Measurements from ENCODE around the gene TSHZ2. TPM values are rescaled to one million over a fixed set of nuclear protein-coding genes. Genes with fewer than 3 reads are reported as not detected.

The TSHZ2 gene
- total and polyA plus RNA-seq, 7 donors: 1.2 to 32.7 (median 14.0) TPM

DNA sequence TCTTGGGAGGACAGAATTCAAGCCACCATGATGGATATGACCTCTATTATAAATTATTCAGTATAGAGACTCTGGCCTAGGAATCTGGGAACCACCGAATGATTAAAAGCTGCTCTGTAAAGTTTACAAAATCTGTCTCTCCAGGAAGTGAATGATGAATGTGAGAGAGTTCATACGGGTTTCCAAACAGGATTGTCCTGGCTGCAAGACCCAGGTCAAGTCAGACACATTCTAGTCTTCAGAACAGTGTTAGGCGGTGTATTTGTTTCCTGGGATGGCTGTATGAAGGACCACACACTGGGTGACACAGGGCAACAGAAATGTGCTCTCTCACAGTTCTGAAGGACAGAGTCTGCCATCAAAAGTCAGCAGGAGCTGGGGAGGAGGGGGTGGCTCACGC is 399.1 kb downstream of the TSHZ2 start:
- DNase-seq: no peak
- H3K27me3 ChIP-seq: no peaks in the 10 kb centered on the region
- H3K4me1 ChIP-seq: no peaks in the 10 kb centered on the region
- no peak overlapping the region for H3K27ac ChIP-seq
- no peaks in the 10 kb centered on the region for H3K9me3 ChIP-seq
- TF ChIP-seq POLR2A (IDR thresholded peaks at IDR 0.05): no peak
- no peak for TF ChIP-seq POLR2AphosphoS5 (IDR thresholded peaks at IDR 0.05)
- TF ChIP-seq EP300 (IDR thresholded peaks at IDR 0.05): no peak
- TF ChIP-seq, protein P1, sequence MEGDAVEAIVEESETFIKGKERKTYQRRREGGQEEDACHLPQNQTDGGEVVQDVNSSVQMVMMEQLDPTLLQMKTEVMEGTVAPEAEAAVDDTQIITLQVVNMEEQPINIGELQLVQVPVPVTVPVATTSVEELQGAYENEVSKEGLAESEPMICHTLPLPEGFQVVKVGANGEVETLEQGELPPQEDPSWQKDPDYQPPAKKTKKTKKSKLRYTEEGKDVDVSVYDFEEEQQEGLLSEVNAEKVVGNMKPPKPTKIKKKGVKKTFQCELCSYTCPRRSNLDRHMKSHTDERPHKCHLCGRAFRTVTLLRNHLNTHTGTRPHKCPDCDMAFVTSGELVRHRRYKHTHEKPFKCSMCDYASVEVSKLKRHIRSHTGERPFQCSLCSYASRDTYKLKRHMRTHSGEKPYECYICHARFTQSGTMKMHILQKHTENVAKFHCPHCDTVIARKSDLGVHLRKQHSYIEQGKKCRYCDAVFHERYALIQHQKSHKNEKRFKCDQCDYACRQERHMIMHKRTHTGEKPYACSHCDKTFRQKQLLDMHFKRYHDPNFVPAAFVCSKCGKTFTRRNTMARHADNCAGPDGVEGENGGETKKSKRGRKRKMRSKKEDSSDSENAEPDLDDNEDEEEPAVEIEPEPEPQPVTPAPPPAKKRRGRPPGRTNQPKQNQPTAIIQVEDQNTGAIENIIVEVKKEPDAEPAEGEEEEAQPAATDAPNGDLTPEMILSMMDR (IDR thresholded peaks at IDR 0.05): no peak
- intact Hi-C loops (cut with DNase I): no loop called here
- 82 to 86% methylated on average over 4 of the region's 4 CpGs for WGBS, 2 donors
- no peak overlapping the region for H3K4me3 ChIP-seq
- no peaks in the 10 kb centered on the region for H3K36me3 ChIP-seq

DNA sequence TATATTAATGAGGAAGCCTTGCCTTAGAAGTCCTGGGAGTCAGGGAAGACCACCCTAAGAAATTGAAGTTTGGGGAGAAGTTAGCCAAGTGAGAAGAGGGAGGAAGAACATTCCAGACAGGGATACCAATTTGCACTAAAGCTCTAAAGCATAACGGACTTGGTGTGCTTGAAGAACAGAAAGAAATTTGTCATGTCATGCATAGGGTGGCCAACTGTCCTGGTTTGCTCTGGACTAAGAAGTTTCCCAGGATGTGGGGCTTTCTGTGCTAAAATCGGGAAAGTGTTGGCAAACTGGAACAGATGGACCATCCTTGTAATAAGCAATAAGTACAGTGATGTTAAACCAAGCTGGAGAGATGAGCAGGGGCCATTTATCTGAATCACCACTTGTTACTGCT is 403.9 kb downstream of the TSHZ2 start:
- intact Hi-C loops (cut with DNase I): no loop called here
- Histone ChIP-seq H3K4me3 (no peak overlapping the region), H3K27ac (no peak overlapping the region), H3K4me1 (no peaks in the 10 kb centered on the region), H3K9me3 (no peaks in the 10 kb centered on the region), H3K36me3 (no peaks in the 10 kb centered on the region), H3K27me3 (no peaks in the 10 kb centered on the region)
- TF ChIP-seq, protein P1 (IDR thresholded peaks at IDR 0.05): no peak
- TF ChIP-seq EP300 (IDR thresholded peaks at IDR 0.05): no peak
- no peak for TF ChIP-seq POLR2AphosphoS5 (IDR thresholded peaks at IDR 0.05)
- TF ChIP-seq POLR2A (IDR thresholded peaks at IDR 0.05): no peak
- no peak for DNase-seq
- WGBS, 2 donors: 92 to 93% methylated on average over 2 of the region's 2 CpGs

DNA sequence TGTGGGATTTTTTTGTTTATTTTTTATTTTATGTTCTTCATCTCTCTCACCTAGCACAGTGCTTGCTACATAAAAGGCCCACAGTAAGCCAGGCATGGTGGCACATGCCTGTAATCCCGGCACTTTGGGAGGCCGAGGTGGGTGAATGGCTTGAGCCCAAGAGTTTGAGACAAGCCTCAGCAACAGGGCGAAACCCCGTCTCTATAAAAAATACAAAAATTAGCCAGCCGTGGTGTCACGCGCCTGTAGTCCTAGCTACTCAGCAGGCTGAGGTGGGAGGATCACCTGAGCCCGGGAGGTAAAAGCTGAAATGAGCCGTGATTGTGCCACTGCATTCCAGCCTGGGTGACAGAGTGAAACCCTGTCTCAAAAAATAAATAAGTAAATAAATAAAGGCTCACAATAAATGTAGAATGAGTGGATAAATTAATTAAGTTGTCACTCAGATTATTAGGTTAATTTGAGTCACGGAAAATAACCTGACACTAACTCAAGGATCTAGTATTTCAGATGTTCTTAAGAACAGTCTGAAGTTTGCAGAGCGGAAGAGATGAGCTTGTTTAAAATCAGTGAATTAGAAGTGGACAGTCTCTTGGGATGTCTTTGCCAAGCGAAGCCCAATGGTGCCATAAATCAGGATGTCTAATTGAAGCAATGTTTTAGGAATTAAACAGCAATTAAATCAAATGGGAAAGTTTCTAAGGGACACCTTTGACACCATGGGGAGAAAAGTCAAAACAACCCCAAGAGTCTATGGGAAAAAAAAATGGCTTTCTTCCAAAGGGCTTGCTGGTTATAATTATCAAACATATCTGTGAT is 407.1 kb downstream of the TSHZ2 start:
- TF ChIP-seq, protein P1 (IDR thresholded peaks at IDR 0.05): no peak
- TF ChIP-seq POLR2AphosphoS5 (IDR thresholded peaks at IDR 0.05): no peak
- TF ChIP-seq EP300 (IDR thresholded peaks at IDR 0.05): no peak
- TF ChIP-seq POLR2A (IDR thresholded peaks at IDR 0.05): no peak
- WGBS, 2 donors: 80 to 85% methylated on average over 12 of the region's 12 CpGs
- intact Hi-C loops (cut with DNase I): no loop called here

DNA sequence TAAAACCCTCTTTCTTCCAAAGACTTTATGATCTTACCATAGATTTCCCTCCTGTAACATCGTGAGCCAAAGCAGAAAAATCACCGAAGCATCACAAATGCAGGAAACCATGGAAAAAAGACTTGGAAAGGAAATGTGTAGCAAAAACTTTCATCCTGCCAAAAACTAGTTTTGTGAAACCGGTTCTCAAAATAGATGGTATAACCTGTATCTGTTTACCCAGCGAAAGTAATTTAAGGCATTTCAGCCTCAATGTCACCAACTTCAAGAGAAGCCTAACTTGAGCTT is 407.6 kb downstream of the TSHZ2 start:
- intact Hi-C loops (cut with DNase I): no loop called here
- no peak for DNase-seq
- Histone ChIP-seq H3K4me3 (no peak overlapping the region), H3K4me1 (peaks cover 0 to 5% (median 0%) of the 10 kb centered on the region in 4 donors), H3K27me3 (no peaks in the 10 kb centered on the region), H3K9me3 (no peaks in the 10 kb centered on the region), H3K36me3 (no peaks in the 10 kb centered on the region), H3K27ac (no peak overlapping the region)
- TF ChIP-seq POLR2A (IDR thresholded peaks at IDR 0.05): no peak
- TF ChIP-seq, protein P1 (IDR thresholded peaks at IDR 0.05): no peak
- no peak for TF ChIP-seq POLR2AphosphoS5 (IDR thresholded peaks at IDR 0.05)
- no peak for TF ChIP-seq EP300 (IDR thresholded peaks at IDR 0.05)
- 65 to 67% methylated on average over 4 of the region's 4 CpGs for WGBS, 2 donors

More for the DNA sequence above, 407.1 kb downstream of the TSHZ2 start:
- H3K36me3 ChIP-seq: no peaks in the 10 kb centered on the region
- H3K4me1 ChIP-seq: peaks cover 0 to under 1% (median 0%) of the 10 kb centered on the region in 4 donors
- no peak for DNase-seq
- H3K4me3 ChIP-seq: no peak overlapping the region
- H3K27me3 ChIP-seq: no peaks in the 10 kb centered on the region
- no peak overlapping the region for H3K27ac ChIP-seq
- no peaks in the 10 kb centered on the region for H3K9me3 ChIP-seq
